HepG2 (cell line): ENCODE results near the gene RASGRF1. TPM values are rescaled to one million over a fixed set of nuclear protein-coding genes. Genes with fewer than 3 reads are reported as not detected.

Experiments
- AGO2 ChIP-seq: fragments of 200-400 bp; formaldehyde crosslinking; optimal IDR thresholded peaks from 2 replicates; pipeline ENCODE3; 2017; ENCODE audit warnings: mild to moderate bottlenecking, low read depth, low read length, moderate library complexity
- FOXK1 ChIP-seq: sonication (generic); formaldehyde crosslinking; IDR thresholded peaks from 2 replicates; pipeline ENCODE4 v1.4.0; 2020; ENCODE audit warnings: low read depth, missing genetic modification reagents, borderline replicate concordance
- IRF9 ChIP-seq: sonication (generic); formaldehyde crosslinking; IDR thresholded peaks from 2 replicates; pipeline ENCODE4 v1.8.0; 2022; ENCODE audit warnings: missing genetic modification reagents, mild to moderate bottlenecking, borderline replicate concordance
- KDM1A ChIP-seq: IDR thresholded peaks from 2 replicates; pipeline ENCODE4 v1.6.1; 2016; ENCODE audit warnings: missing compliant biosample characterization
- KDM2A ChIP-seq: sonication (generic); formaldehyde crosslinking; IDR thresholded peaks from 2 replicates; pipeline ENCODE4 v1.4.0; 2020; ENCODE audit warnings: low read depth, missing genetic modification reagents, borderline replicate concordance
- MATR3 ChIP-seq: sonication (generic); formaldehyde crosslinking; IDR thresholded peaks from 2 replicates; pipeline ENCODE4 v1.4.0; 2020; ENCODE audit warnings: missing genetic modification reagents
- MEIS2 ChIP-seq: sonication (generic); formaldehyde crosslinking; IDR thresholded peaks from 2 replicates; pipeline ENCODE4 v1.9.0; 2021; ENCODE audit warnings: mild to moderate bottlenecking, missing genetic modification reagents
- PAXIP1 ChIP-seq: sonication (generic); formaldehyde crosslinking; conservative IDR thresholded peaks from 2 replicates; pipeline ENCODE4 v1.4.0; 2020; ENCODE audit warnings: mild to moderate bottlenecking, missing genetic modification reagents, moderate library complexity
- PTBP1 ChIP-seq: fragments of 200-400 bp; formaldehyde crosslinking; IDR thresholded peaks from 2 replicates; pipeline ENCODE4 v1.6.1; 2018; ENCODE audit warnings: low read length, low read depth; ENCODE audit not compliant: poor library complexity, severe bottlenecking
- SIX4 ChIP-seq: sonication (generic); formaldehyde crosslinking; IDR thresholded peaks from 2 replicates; pipeline ENCODE4 v1.4.0; 2020; ENCODE audit warnings: missing genetic modification reagents
- ZC3H13 ChIP-seq: sonication (generic); formaldehyde crosslinking; IDR thresholded peaks from 2 replicates; pipeline ENCODE4 v1.8.1; 2023; ENCODE audit warnings: mild to moderate bottlenecking, missing genetic modification reagents, moderate library complexity
- ZHX2 ChIP-seq, 2 experiments: sonication (generic) in 1 of 2; formaldehyde crosslinking in 1 of 2; IDR thresholded peaks; 2 replicates each; pipeline versions ENCODE4 v1.6.1 to v1.9.0; 2014 to 2022; ENCODE audit warnings: antibody characterized with exemption in 1 of 2, borderline replicate concordance in 1 of 2, inconsistent platforms in 1 of 2, low read depth in 1 of 2, missing genetic modification reagents in 1 of 2
- ZIK1 ChIP-seq: sonication (generic); formaldehyde crosslinking; IDR thresholded peaks from 2 replicates; pipeline ENCODE4 v1.5.0; 2020; ENCODE audit warnings: mild to moderate bottlenecking, low read depth, missing genetic modification reagents, borderline replicate concordance
- ZNF329 ChIP-seq: sonication (generic); formaldehyde crosslinking; IDR thresholded peaks from 2 replicates; pipeline ENCODE4 v1.9.0; 2021; ENCODE audit warnings: low read depth, mild to moderate bottlenecking, missing genetic modification reagents
- ZNF446 ChIP-seq: sonication (generic); formaldehyde crosslinking; IDR thresholded peaks from 2 replicates; pipeline ENCODE4 v1.5.0; 2020; ENCODE audit warnings: mild to moderate bottlenecking, missing genetic modification reagents
- ZNF678 ChIP-seq: sonication (generic); formaldehyde crosslinking; IDR thresholded peaks from 2 replicates; pipeline ENCODE4 v1.4.0; 2020; ENCODE audit warnings: mild to moderate bottlenecking, missing genetic modification reagents
- ZNF746 ChIP-seq: sonication (generic); formaldehyde crosslinking; IDR thresholded peaks from 2 replicates; pipeline ENCODE4 v1.8.0; 2022; ENCODE audit warnings: mild to moderate bottlenecking, missing genetic modification reagents
- ZNF839 ChIP-seq: sonication (generic); formaldehyde crosslinking; IDR thresholded peaks from 2 replicates; pipeline ENCODE4 v1.4.0; 2020; ENCODE audit warnings: missing genetic modification reagents, mild to moderate bottlenecking, borderline replicate concordance
- polyA plus RNA-seq, 8 experiments: library from polyadenylated mRNA; depleted of rRNA in 3 of 8; stranded (reverse) in 7 of 8; unstranded in 1 of 8; fragments of >200 nt; fragmentation: Illumina TruSeq in 4 of 8; extraction: Trizol in 4 of 8; gene quantifications; 2 replicates each; pipeline versions ENCODE4 v1.2.1 to v1.2.3, GENCODE V29; 2011 to 2016; ENCODE audit warnings: low read depth in 4 of 8, missing spikeins in 1 of 8, mixed read lengths in 1 of 8; ENCODE audit not compliant: insufficient read depth in 1 of 8
- total RNA-seq, 5 experiments: library from RNA; depleted of rRNA; stranded (reverse); fragments of >200 nt; fragmentation: Illumina TruSeq; extraction: Trizol; gene quantifications; 2 replicates each; pipeline ENCODE4 v1.2.3, GENCODE V29; 2016; ENCODE audit warnings: low read depth in 1 of 5

The RASGRF1 gene
- total and polyA plus RNA-seq, 2 of the 13 experiments (the other 11 are each of a cell fraction or from before 2014, with no cell fraction given): 0.55 to 3.0 TPM

GRCh38 chr15:78944669-78945407, 145.7 kb downstream of the RASGRF1 start, which contains the start of gene CTSH (continued):
- TF ChIP-seq IRF9 (CRISPR knock-in tag) (no peak; the same call in 1 of the 2 replicates), ZNF329 (peak; percentile 87; the same call in 1 of the 2 replicates), ZHX2 (IDR thresholded peaks at IDR 0.05; ENCODE audit: low read depth) (no peak), ZHX2 (CRISPR knock-in tag; IDR thresholded peaks at IDR 0.05; ENCODE audit: borderline replicate concordance) (no peak), AGO2 (peak; percentile 65), MATR3 (no peak), MEIS2 (CRISPR knock-in tag) (peak; percentile 26; the same call in 1 of the 2 replicates), PTBP1 (no peak), ZNF678 (CRISPR knock-in tag) (peak; percentile 78), ZC3H13 (CRISPR knock-in tag) (peak; percentile 82; the same call in 1 of the 2 replicates), KDM2A (peak; percentile 74; the same call in 1 of the 2 replicates), FOXK1 (CRISPR knock-in tag) (peak; percentile 47; the same call in 1 of the 2 replicates), ZNF446 (0 out of 2 replicates have a peak, but pooled peaks have one; percentile 57), PAXIP1 (CRISPR knock-in tag) (peak; percentile 51), SIX4 (0 out of 2 replicates have a peak, but pooled peaks have one; percentile 21), ZNF839 (CRISPR knock-in tag) (no peak), KDM1A (no peak), ZIK1 (0 out of 2 replicates have a peak, but pooled peaks have one; percentile 38), ZNF746 (peak; percentile 27; the same call in 1 of the 2 replicates)
